RWPE2 (cell line): Measurements from ENCODE around the gene ZBED4.

Experiments
- ATAC-seq: fragments of 200-7000 bp; cut with Tn5 transposase; 3 replicates; pipeline ENCODE4 v1.9.1; 2021; ENCODE audit warnings: low read depth
- DNase-seq: peaks from one replicate; pipeline ENCODE4 v3.0.0-alpha.2; 2020; ENCODE audit warnings: low spot score
- H3K27ac ChIP-seq: fragments of 450-650 bp; 2 replicates; pipeline ENCODE4 v1.5.1; 2017; ENCODE audit warnings: mild to moderate bottlenecking; ENCODE audit not compliant: poor library complexity, severe bottlenecking
- H3K27me3 ChIP-seq: fragments of 250-450 bp; sonication (Bioruptor Pico); 2 replicates; pipeline ENCODE4 v1.5.1; 2021; ENCODE audit warnings: mild to moderate bottlenecking, moderate library complexity; ENCODE audit not compliant: insufficient read depth, poor library complexity, severe bottlenecking
- H3K36me3 ChIP-seq: fragments of 250-450 bp; sonication (Bioruptor Pico); 2 replicates; pipeline ENCODE4 v1.5.1; 2020; ENCODE audit warnings: low read depth, mild to moderate bottlenecking, moderate library complexity
- H3K4me1 ChIP-seq: fragments of 250-450 bp; sonication (Bioruptor Pico); 2 replicates; pipeline ENCODE4 v1.5.1; 2021; ENCODE audit warnings: mild to moderate bottlenecking, moderate library complexity; ENCODE audit not compliant: insufficient read depth, poor library complexity, severe bottlenecking
- H3K4me3 ChIP-seq: fragments of 250-450 bp; sonication (Bioruptor Pico); 2 replicates; pipeline ENCODE4 v1.5.1; 2021; ENCODE audit warnings: mild to moderate bottlenecking, moderate library complexity; ENCODE audit not compliant: severe bottlenecking
- H3K9me3 ChIP-seq: fragments of 250-450 bp; sonication (Bioruptor Pico); 2 replicates; pipeline ENCODE4 v1.5.1; 2021; ENCODE audit warnings: mild to moderate bottlenecking, moderate library complexity; ENCODE audit not compliant: severe bottlenecking
- CTCF ChIP-seq: fragments of 450-650 bp; IDR thresholded peaks from one replicate; pipeline ENCODE4 v1.5.1; 2017; ENCODE audit warnings: mild to moderate bottlenecking, moderate library complexity; ENCODE audit not compliant: poor library complexity, severe bottlenecking

Gene ZBED4

GRCh38 chr22:49894322-49895054 is 40.8 kb downstream of the ZBED4 start:
- DNase-seq (no peak), ATAC-seq (no peak; the same call in 2 of the 3 replicates)
- Histone ChIP-seq H3K27ac (no peak overlapping the region), H3K4me3 (no peak overlapping the region), H3K36me3 (peaks cover 22% of the 10 kb centered on the region), H3K4me1 (no peaks in the 10 kb centered on the region), H3K9me3 (peaks cover 6% of the 10 kb centered on the region), H3K27me3 (no peaks in the 10 kb centered on the region)
- no peak for TF ChIP-seq CTCF

DNA sequence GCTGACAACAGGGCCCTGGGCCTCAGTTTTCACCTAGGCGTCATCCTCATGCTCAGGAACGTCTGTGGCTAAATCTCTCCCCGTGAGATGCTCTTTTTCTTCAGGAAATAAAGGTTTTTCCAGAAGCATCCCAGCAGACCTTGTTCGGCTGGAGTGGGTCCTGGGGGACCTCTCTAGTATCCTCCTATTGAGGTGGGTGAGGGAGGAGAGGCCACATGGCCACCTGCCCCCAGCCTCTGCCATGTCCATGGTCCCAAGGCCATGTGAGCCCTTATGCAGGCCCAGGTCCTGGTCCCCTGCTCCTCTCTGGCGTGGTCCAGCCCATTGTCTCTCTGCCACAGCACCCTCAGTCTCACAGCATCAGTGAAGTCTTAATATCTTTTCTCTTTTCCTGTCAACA is 42.6 kb downstream of the ZBED4 start:
- peak; percentile 23 for DNase-seq
- Histone ChIP-seq H3K4me3 (no peak overlapping the region), H3K9me3 (no peaks in the 10 kb centered on the region), H3K4me1 (no peaks in the 10 kb centered on the region), H3K27me3 (no peaks in the 10 kb centered on the region), H3K36me3 (peaks cover 7% of the 10 kb centered on the region), H3K27ac (no peak overlapping the region)
- no peak for TF ChIP-seq CTCF
- ATAC-seq: no peak

- peak; percentile 1 for DNase-seq
- H3K27ac ChIP-seq: no peak overlapping the region
- ATAC-seq: no peak
- 0 out of 2 replicates have a peak, but pooled peaks cover 3% of the 10 kb centered on the region for H3K36me3 ChIP-seq
- H3K27me3 ChIP-seq: no peaks in the 10 kb centered on the region
- no peaks in the 10 kb centered on the region for H3K9me3 ChIP-seq
- no peaks in the 10 kb centered on the region for H3K4me1 ChIP-seq
- TF ChIP-seq CTCF: no peak
- no peak overlapping the region for H3K4me3 ChIP-seq
Measured at GRCh38 chr22:49897015-49897684, 43.5 kb downstream of the ZBED4 start.

GRCh38 chr22:49899530-49899929 is 45.9 kb downstream of the ZBED4 start:
- Histone ChIP-seq H3K27me3 (no peaks in the 10 kb centered on the region), H3K36me3 (peaks cover 17% of the 10 kb centered on the region), H3K9me3 (no peaks in the 10 kb centered on the region), H3K4me1 (no peaks in the 10 kb centered on the region), H3K27ac (no peak overlapping the region), H3K4me3 (no peak overlapping the region)
- ATAC-seq: no peak
- peak; percentile 42 for DNase-seq
- no peak for TF ChIP-seq CTCF
